Measurements from ENCODE around the gene ZACN.

DNA sequence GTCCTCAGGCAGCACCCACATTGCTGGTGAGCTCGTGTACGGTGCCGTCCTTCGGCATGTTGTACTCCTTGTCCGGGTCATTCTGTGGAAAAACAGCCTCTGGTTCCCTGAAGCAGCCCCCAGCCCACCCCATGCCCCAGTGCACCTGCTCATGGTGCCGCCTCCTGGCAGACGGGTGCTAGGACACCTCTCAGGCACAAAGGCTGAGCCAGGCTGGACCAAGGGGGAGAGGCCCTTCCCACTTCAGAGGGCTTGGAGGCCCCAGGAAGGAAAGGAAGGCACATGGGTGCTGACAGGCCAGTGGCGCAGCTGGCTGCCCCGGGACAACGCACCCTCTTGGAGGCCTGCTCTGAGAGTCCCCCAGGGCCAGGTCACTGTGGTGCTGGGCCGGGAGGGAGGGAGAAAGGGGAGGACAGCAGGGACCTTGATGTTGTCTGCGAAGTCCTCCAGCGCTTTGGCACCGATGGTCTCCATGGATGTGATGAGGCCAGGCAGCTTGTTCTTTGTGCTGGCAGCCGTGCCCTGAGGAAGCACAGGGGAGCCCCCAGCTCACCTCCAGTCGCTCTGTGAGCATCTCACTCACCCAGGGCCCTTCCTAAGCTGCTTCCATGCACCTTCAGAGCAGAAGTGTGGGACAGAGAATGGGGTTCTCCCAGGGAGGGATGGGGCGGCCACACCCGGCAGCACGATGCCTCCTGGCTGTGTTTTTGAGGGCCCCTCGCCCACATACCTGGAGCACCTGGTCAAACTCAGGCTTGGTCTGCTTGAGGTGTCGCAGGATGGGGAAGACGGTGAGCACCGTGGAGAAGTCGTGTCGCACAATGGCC is 9.3 kb downstream of the ZACN start:
- TF ChIP-seq, protein P1, sequence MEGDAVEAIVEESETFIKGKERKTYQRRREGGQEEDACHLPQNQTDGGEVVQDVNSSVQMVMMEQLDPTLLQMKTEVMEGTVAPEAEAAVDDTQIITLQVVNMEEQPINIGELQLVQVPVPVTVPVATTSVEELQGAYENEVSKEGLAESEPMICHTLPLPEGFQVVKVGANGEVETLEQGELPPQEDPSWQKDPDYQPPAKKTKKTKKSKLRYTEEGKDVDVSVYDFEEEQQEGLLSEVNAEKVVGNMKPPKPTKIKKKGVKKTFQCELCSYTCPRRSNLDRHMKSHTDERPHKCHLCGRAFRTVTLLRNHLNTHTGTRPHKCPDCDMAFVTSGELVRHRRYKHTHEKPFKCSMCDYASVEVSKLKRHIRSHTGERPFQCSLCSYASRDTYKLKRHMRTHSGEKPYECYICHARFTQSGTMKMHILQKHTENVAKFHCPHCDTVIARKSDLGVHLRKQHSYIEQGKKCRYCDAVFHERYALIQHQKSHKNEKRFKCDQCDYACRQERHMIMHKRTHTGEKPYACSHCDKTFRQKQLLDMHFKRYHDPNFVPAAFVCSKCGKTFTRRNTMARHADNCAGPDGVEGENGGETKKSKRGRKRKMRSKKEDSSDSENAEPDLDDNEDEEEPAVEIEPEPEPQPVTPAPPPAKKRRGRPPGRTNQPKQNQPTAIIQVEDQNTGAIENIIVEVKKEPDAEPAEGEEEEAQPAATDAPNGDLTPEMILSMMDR (IDR thresholded peaks at IDR 0.05; ENCODE audit: insufficient read depth, low read depth, low read length), result no peak
- TF ChIP-seq EZH2 (IDR thresholded peaks at IDR 0.05; ENCODE audit: insufficient read depth, low read length), result no peak

Measured in astrocyte (in vitro differentiated cells and primary cell).